ENCODE data around the gene LEP.

- TF ChIP-seq CTCF (IDR thresholded peaks at IDR 0.05) (no peak), POLR2A (IDR thresholded peaks at IDR 0.05) (no peak), EP300 (IDR thresholded peaks at IDR 0.05) (no peak)
Observed at GRCh38 chr7:128275681-128276080, 34.6 kb downstream of the LEP start.
